Measurements from ENCODE around the gene PROX1. TPM values are rescaled to one million over a fixed set of nuclear protein-coding genes. Genes with fewer than 3 reads are reported as not detected.

The PROX1 gene
- total RNA-seq, 2 experiments from 2014 or later = not detected

DNA sequence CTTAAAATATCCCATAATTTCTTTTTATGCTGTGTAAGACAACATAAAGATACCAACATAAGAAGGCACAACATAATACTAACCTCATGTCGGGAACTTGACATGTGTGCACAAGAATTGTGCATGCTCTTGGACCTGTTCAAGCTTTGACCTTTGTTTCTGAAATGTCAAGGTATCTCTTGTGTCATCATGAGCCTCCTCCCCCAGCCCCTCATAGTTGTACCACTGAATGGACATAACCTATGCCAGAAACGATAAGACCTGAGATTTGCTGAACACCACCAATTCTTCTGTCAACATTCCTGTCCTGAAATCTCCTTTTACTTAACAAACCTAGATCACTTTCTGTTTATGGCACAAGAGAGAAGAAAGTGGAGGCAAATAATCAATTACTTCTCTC lies 29.4 kb upstream of the PROX1 start:
- Histone ChIP-seq H3K79me2 (ENCODE audit: insufficient read depth, low read depth, low read length) (no peaks in the 10 kb centered on the region), H3K27ac (ENCODE audit: low read depth, low read length, poor library complexity, severe bottlenecking) (no peak overlapping the region), H3K4me3 (ENCODE audit: low read depth, low read length, poor library complexity, severe bottlenecking) (no peak overlapping the region), H3K36me3 (ENCODE audit: insufficient read depth, low read length) (no peaks in the 10 kb centered on the region), H3K4me1 (ENCODE audit: insufficient read depth, low read length, poor library complexity, severe bottlenecking) (no peaks in the 10 kb centered on the region), H2AFZ (ENCODE audit: low read length) (no peak overlapping the region), H3K9me3 (ENCODE audit: low read length) (no peaks in the 10 kb centered on the region), H4K20me1 (ENCODE audit: insufficient read depth, low read length) (no peaks in the 10 kb centered on the region), H3K4me2 (ENCODE audit: low read length) (no peak overlapping the region), H3K9me2 (ENCODE audit: insufficient read depth, low read length) (no peaks in the 10 kb centered on the region)
- no peak for DNase-seq (ENCODE audit: low spot score)
- no TSS peak for BruUV-seq (replicated peaks)
- TF ChIP-seq, protein P1, sequence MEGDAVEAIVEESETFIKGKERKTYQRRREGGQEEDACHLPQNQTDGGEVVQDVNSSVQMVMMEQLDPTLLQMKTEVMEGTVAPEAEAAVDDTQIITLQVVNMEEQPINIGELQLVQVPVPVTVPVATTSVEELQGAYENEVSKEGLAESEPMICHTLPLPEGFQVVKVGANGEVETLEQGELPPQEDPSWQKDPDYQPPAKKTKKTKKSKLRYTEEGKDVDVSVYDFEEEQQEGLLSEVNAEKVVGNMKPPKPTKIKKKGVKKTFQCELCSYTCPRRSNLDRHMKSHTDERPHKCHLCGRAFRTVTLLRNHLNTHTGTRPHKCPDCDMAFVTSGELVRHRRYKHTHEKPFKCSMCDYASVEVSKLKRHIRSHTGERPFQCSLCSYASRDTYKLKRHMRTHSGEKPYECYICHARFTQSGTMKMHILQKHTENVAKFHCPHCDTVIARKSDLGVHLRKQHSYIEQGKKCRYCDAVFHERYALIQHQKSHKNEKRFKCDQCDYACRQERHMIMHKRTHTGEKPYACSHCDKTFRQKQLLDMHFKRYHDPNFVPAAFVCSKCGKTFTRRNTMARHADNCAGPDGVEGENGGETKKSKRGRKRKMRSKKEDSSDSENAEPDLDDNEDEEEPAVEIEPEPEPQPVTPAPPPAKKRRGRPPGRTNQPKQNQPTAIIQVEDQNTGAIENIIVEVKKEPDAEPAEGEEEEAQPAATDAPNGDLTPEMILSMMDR (conservative IDR thresholded peaks at IDR 0.05; ENCODE audit: low read length) = no peak
- no peak for TF ChIP-seq EZH2phosphoT487 (IDR thresholded peaks at IDR 0.05; ENCODE audit: borderline replicate concordance, low read depth, low read length)
- POLR2A ChIA-PET = interaction anchor here (0.7 to 0.8 kb wide), 2 partner anchors 56 to 264 kb away, joined by 3 read pairs; no protein-coding TSS in a partner anchor
- intact Hi-C loops (cut with micrococcal nuclease; ENCODE audit: unreplicated experiment) = no loop called here
- CTCF ChIA-PET (ENCODE audit: unreplicated experiment) = no interaction called here

- ChIA-PET POLR2A (no interaction called here), CTCF (ENCODE audit: unreplicated experiment) (no interaction called here)
- Histone ChIP-seq H4K20me1 (ENCODE audit: insufficient read depth, low read length) (no peaks in the 10 kb centered on the region), H3K79me2 (ENCODE audit: insufficient read depth, low read depth, low read length) (no peaks in the 10 kb centered on the region), H3K9me3 (ENCODE audit: low read length) (no peaks in the 10 kb centered on the region), H3K4me2 (ENCODE audit: low read length) (no peak overlapping the region), H3K27ac (ENCODE audit: low read depth, low read length, poor library complexity, severe bottlenecking) (no peak overlapping the region), H3K4me3 (ENCODE audit: low read depth, low read length, poor library complexity, severe bottlenecking) (no peak overlapping the region), H3K36me3 (ENCODE audit: insufficient read depth, low read length) (no peaks in the 10 kb centered on the region), H3K9me2 (ENCODE audit: insufficient read depth, low read length) (no peaks in the 10 kb centered on the region), H2AFZ (ENCODE audit: low read length) (no peak overlapping the region), H3K4me1 (ENCODE audit: insufficient read depth, low read length, poor library complexity, severe bottlenecking) (no peaks in the 10 kb centered on the region)
- intact Hi-C loops (cut with micrococcal nuclease; ENCODE audit: unreplicated experiment) = no loop called here
- no peak for DNase-seq (ENCODE audit: low spot score)
- BruUV-seq (replicated peaks) = no TSS peak
- TF ChIP-seq, protein P1 (conservative IDR thresholded peaks at IDR 0.05; ENCODE audit: low read length) = no peak
- TF ChIP-seq EZH2phosphoT487 (IDR thresholded peaks at IDR 0.05; ENCODE audit: borderline replicate concordance, low read depth, low read length) = no peak
Measured at GRCh38 chr1:213960963-213961362, 26.8 kb upstream of the PROX1 start.

- no peaks in the 10 kb centered on the region for H3K9me3 ChIP-seq (ENCODE audit: low read length)
- CTCF ChIA-PET (ENCODE audit: unreplicated experiment) = no interaction called here
- POLR2A ChIA-PET = interaction anchor here (0.7 to 0.9 kb wide), 2 partner anchors 15 to 826 kb away, joined by 3 read pairs; no protein-coding TSS in a partner anchor
- no TSS peak for BruUV-seq (replicated peaks)
- H3K79me2 ChIP-seq (ENCODE audit: insufficient read depth, low read depth, low read length) = no peaks in the 10 kb centered on the region
- no peak overlapping the region for H3K4me2 ChIP-seq (ENCODE audit: low read length)
- DNase-seq (ENCODE audit: low spot score) = no peak
- H3K4me1 ChIP-seq (ENCODE audit: insufficient read depth, low read length, poor library complexity, severe bottlenecking) = no peaks in the 10 kb centered on the region
- intact Hi-C loops (cut with micrococcal nuclease; ENCODE audit: unreplicated experiment) = no loop called here
- no peak overlapping the region for H2AFZ ChIP-seq (ENCODE audit: low read length)
- no peak overlapping the region for H3K27ac ChIP-seq (ENCODE audit: low read depth, low read length, poor library complexity, severe bottlenecking)
- H4K20me1 ChIP-seq (ENCODE audit: insufficient read depth, low read length) = no peaks in the 10 kb centered on the region
- TF ChIP-seq, protein P1 (conservative IDR thresholded peaks at IDR 0.05; ENCODE audit: low read length) = no peak
- TF ChIP-seq EZH2phosphoT487 (IDR thresholded peaks at IDR 0.05; ENCODE audit: borderline replicate concordance, low read depth, low read length) = no peak
- H3K36me3 ChIP-seq (ENCODE audit: insufficient read depth, low read length) = no peaks in the 10 kb centered on the region
- H3K9me2 ChIP-seq (ENCODE audit: insufficient read depth, low read length) = no peaks in the 10 kb centered on the region
- H3K4me3 ChIP-seq (ENCODE audit: low read depth, low read length, poor library complexity, severe bottlenecking) = no peak overlapping the region
Measured at GRCh38 chr1:213962508-213962907, 25.3 kb upstream of the PROX1 start.

All from OCI-LY7 (cell line).